IPS DF 6.9 (cell line): ENCODE measurements around the gene CFD.

ENCODE experiments used
- DNase-seq: peaks from one replicate; pipeline ENCODE4 v3.0.0-alpha.2; 2013; ENCODE audit warnings: low read depth, low spot score
- H3K27ac ChIP-seq: one replicate; pipeline ENCODE4 v1.5.1; 2013; ENCODE audit warnings: low read length, control low read depth
- H3K27me3 ChIP-seq: 2 replicates; pipeline ENCODE4 v1.6.1; 2013; ENCODE audit warnings: mild to moderate bottlenecking, low read length; ENCODE audit not compliant: control insufficient read depth, insufficient read depth
- H3K36me3 ChIP-seq: 2 replicates; pipeline ENCODE4 v1.6.1; 2013; ENCODE audit warnings: low read length; ENCODE audit not compliant: control insufficient read depth, insufficient read depth
- H3K4me1 ChIP-seq: 2 replicates; pipeline ENCODE4 v1.6.1; 2013; ENCODE audit warnings: low read length; ENCODE audit not compliant: control insufficient read depth, insufficient read depth
- H3K4me3 ChIP-seq: 2 replicates; pipeline ENCODE4 v1.5.1; 2013; ENCODE audit warnings: mild to moderate bottlenecking, low read length
- H3K9me3 ChIP-seq: 2 replicates; pipeline ENCODE4 v1.6.1; 2013; ENCODE audit warnings: low read length, inconsistent platforms; ENCODE audit not compliant: control insufficient read depth, insufficient read depth
- WGBS: extraction: QIAGEN DNeasy Blood & Tissue Kit; methylation state at CpG from one replicate; pipeline ENCODE4 v1.1.7; 2013; ENCODE audit warnings: mixed read lengths, missing lambda C conversion rate; ENCODE audit not compliant: insufficient read length, insufficient coverage; 5-methylcytosine and 5-hydroxymethylcytosine counted together

CFD gene

GRCh38 chr19:858868-859843, at the start of gene CFD:
TSS of gene CFD (plus strand) at chr19:859664. CDS start at chr19:859690, 26 bp downstream.
- Histone ChIP-seq H3K9me3 (no peaks in the 10 kb centered on the region), H3K27me3 (no peaks in the 10 kb centered on the region; the same call in 1 of the 2 replicates), H3K27ac (no peak within 1 kb of the TSS), H3K36me3 (no peaks in the 10 kb centered on the region), H3K4me3 (peak within 1 kb of the TSS; percentile 61; the same call in 1 of the 2 replicates), H3K4me1 (peaks cover 6% of the 10 kb centered on the region; the same call in 1 of the 2 replicates)
- no CpG with 5 or more reads among the region's 24 CpGs for WGBS
- no peak for DNase-seq

- WGBS: no CpG with 5 or more reads among the region's 30 CpGs
These were observed 49.2 kb upstream of the CFD start for GRCh38 chr19:810077-810855.

GRCh38 chr19:810883-811489, 48.5 kb upstream of the CFD start:
- WGBS: no CpG with 5 or more reads among the region's 25 CpGs
- Histone ChIP-seq H3K4me1 (no peaks in the 10 kb centered on the region; the same call in 1 of the 2 replicates), H3K27me3 (no peaks in the 10 kb centered on the region), H3K9me3 (no peaks in the 10 kb centered on the region), H3K27ac (no peak overlapping the region), H3K36me3 (peaks cover 72% of the 10 kb centered on the region), H3K4me3 (no peak overlapping the region)
- DNase-seq: no peak

More at GRCh38 chr19:810077-810855, 49.2 kb upstream of the CFD start:
- Histone ChIP-seq H3K4me3 (no peak overlapping the region), H3K27me3 (no peaks in the 10 kb centered on the region), H3K36me3 (peaks cover 74% of the 10 kb centered on the region), H3K9me3 (no peaks in the 10 kb centered on the region), H3K4me1 (no peaks in the 10 kb centered on the region; the same call in 1 of the 2 replicates), H3K27ac (no peak overlapping the region)
- DNase-seq: no peak

- H3K27ac ChIP-seq: no peak overlapping the region
- no peaks in the 10 kb centered on the region for H3K27me3 ChIP-seq
- peaks cover 66% of the 10 kb centered on the region for H3K36me3 ChIP-seq
- H3K9me3 ChIP-seq: no peaks in the 10 kb centered on the region
- no peaks in the 10 kb centered on the region; the same call in 1 of the 2 replicates for H3K4me1 ChIP-seq
- no peak overlapping the region for H3K4me3 ChIP-seq
- no CpG with 5 or more reads among the region's 20 CpGs for WGBS
- DNase-seq: no peak
These were observed 47.9 kb upstream of the CFD start for GRCh38 chr19:811506-812048.

GRCh38 chr19:812049-812746, 47.3 kb upstream of the CFD start:
- H3K36me3 ChIP-seq: peaks cover 60% of the 10 kb centered on the region
- H3K4me1 ChIP-seq: no peaks in the 10 kb centered on the region; the same call in 1 of the 2 replicates
- no peaks in the 10 kb centered on the region for H3K27me3 ChIP-seq
- no peak overlapping the region for H3K4me3 ChIP-seq
- no peaks in the 10 kb centered on the region for H3K9me3 ChIP-seq
- no CpG with 5 or more reads among the region's 80 CpGs for WGBS
- DNase-seq: no peak
- no peak overlapping the region for H3K27ac ChIP-seq

GRCh38 chr19:812747-813218, 46.7 kb upstream of the CFD start:
- Histone ChIP-seq H3K4me3 (no peak overlapping the region; the same call in 1 of the 2 replicates), H3K27ac (no peak overlapping the region), H3K9me3 (no peaks in the 10 kb centered on the region), H3K36me3 (peaks cover 54% of the 10 kb centered on the region), H3K4me1 (no peaks in the 10 kb centered on the region; the same call in 1 of the 2 replicates), H3K27me3 (no peaks in the 10 kb centered on the region)
- WGBS: no CpG with 5 or more reads among the region's 72 CpGs
- DNase-seq: no peak

- Histone ChIP-seq H3K4me3 (no peak overlapping the region), H3K27ac (no peak overlapping the region), H3K36me3 (peaks cover 47% of the 10 kb centered on the region), H3K9me3 (no peaks in the 10 kb centered on the region), H3K4me1 (no peaks in the 10 kb centered on the region; the same call in 1 of the 2 replicates), H3K27me3 (no peaks in the 10 kb centered on the region)
- no peak for DNase-seq
- WGBS: no CpG with 5 or more reads among the region's 87 CpGs
These were observed 46.0 kb upstream of the CFD start for GRCh38 chr19:813219-814151.

GRCh38 chr19:814152-815078, 45.0 kb upstream of the CFD start:
- Histone ChIP-seq H3K9me3 (no peaks in the 10 kb centered on the region), H3K4me3 (no peak overlapping the region), H3K36me3 (peaks cover 40% of the 10 kb centered on the region), H3K4me1 (no peaks in the 10 kb centered on the region; the same call in 1 of the 2 replicates), H3K27ac (no peak overlapping the region), H3K27me3 (no peaks in the 10 kb centered on the region)
- WGBS: no CpG with 5 or more reads among the region's 49 CpGs
- DNase-seq: no peak
